Right atrium auricular region (tissue), 2 donors: ENCODE results near the gene GEMIN7. TPM values are rescaled to one million over a fixed set of nuclear protein-coding genes. Genes with fewer than 3 reads are reported as not detected.

Experiments used
- DNase-seq: peaks from one replicate; pipeline ENCODE4 v3.0.0-alpha.2; 2019; ENCODE audit warnings: low spot score
- H3K27ac ChIP-seq, 2 donors: fragments of 200-600 bp; sonication (generic); 1 replicate in 1 of 2; 2 replicates in 1 of 2; pipeline ENCODE4 v1.5.1; 2016 to 2019
- H3K27me3 ChIP-seq, 2 donors: fragments of 200-600 bp; sonication (generic); one replicate each; pipeline versions ENCODE4 v1.5.1 to v1.6.0; 2017 to 2019
- H3K36me3 ChIP-seq: fragments of 200-600 bp; sonication (generic); one replicate; pipeline ENCODE4 v1.5.1; 2016
- H3K4me1 ChIP-seq, 2 donors: fragments of 200-600 bp; sonication (generic); one replicate each; pipeline versions ENCODE4 v1.5.1 to v1.6.0; 2017 to 2019
- H3K4me3 ChIP-seq, 2 donors: fragments of 200-600 bp; sonication (generic); 1 replicate in 1 of 2; 2 replicates in 1 of 2; pipeline ENCODE4 v1.5.1; 2017 to 2019; ENCODE audit warnings: mild to moderate bottlenecking in 1 of 2, moderate library complexity in 1 of 2
- H3K9me3 ChIP-seq, 2 donors: fragments of 200-600 bp; sonication (generic); one replicate each; pipeline ENCODE4 v1.5.1; 2019
- total RNA-seq, 2 donors: library from RNA; depleted of rRNA; stranded (reverse); fragments of >200 nt; gene quantifications; one replicate each; pipeline ENCODE4 v1.1.0, GENCODE V29; 2016
- TF ChIP-seq, protein P1 (sequence below), 2 donors: fragments of 200-600 bp; sonication (generic); IDR thresholded peaks; one replicate each; pipeline ENCODE4 v1.5.1; 2019; ENCODE audit warnings: antibody characterized with exemption in 2 of 2

GEMIN7 gene
- total RNA-seq, 2 donors from 2014 or later: 11.3 to 20.0 TPM

GRCh38 chr19:45066921-45067661 lies 12.0 kb upstream of the GEMIN7 start:
- Histone ChIP-seq H3K9me3 (no peaks in the 10 kb centered on the region), H3K27ac (no peak overlapping the region), H3K4me3 (no peak overlapping the region), H3K27me3 (no peaks in the 10 kb centered on the region), H3K36me3 (peaks cover 91% of the 10 kb centered on the region), H3K4me1 (no peaks in the 10 kb centered on the region)
- no peak for DNase-seq
- TF ChIP-seq, protein P1, sequence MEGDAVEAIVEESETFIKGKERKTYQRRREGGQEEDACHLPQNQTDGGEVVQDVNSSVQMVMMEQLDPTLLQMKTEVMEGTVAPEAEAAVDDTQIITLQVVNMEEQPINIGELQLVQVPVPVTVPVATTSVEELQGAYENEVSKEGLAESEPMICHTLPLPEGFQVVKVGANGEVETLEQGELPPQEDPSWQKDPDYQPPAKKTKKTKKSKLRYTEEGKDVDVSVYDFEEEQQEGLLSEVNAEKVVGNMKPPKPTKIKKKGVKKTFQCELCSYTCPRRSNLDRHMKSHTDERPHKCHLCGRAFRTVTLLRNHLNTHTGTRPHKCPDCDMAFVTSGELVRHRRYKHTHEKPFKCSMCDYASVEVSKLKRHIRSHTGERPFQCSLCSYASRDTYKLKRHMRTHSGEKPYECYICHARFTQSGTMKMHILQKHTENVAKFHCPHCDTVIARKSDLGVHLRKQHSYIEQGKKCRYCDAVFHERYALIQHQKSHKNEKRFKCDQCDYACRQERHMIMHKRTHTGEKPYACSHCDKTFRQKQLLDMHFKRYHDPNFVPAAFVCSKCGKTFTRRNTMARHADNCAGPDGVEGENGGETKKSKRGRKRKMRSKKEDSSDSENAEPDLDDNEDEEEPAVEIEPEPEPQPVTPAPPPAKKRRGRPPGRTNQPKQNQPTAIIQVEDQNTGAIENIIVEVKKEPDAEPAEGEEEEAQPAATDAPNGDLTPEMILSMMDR (IDR thresholded peaks at IDR 0.05): no peak

DNA sequence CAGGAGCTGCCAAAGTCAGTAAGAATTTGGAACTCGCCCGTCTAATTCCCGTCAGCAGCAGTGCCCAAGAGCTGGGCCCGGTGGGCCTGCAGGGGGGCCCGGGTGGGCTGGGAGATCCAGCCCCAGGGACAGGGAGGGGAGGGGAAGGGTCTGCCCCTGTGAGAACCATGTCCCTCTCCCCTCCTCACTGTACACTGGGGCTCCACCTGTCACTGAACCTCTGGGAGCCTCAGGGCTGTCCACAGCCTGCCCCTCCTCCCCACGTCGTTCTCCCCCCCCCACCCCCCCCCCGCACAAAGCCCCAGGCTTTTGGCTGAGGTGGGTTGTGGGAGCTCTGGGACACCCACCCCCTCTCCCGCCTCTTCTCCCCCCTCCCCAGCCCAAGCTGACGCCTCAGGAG lies 11.0 kb upstream of the GEMIN7 start:
- TF ChIP-seq, protein P1 (IDR thresholded peaks at IDR 0.05): no peak
- H3K27ac ChIP-seq: no peak overlapping the region
- no peaks in the 10 kb centered on the region for H3K9me3 ChIP-seq
- no peaks in the 10 kb centered on the region for H3K27me3 ChIP-seq
- no peak overlapping the region for H3K4me3 ChIP-seq
- no peaks in the 10 kb centered on the region for H3K4me1 ChIP-seq
- no peak for DNase-seq
- peaks cover 82% of the 10 kb centered on the region for H3K36me3 ChIP-seq

GRCh38 chr19:45069056-45069455 lies 10.0 kb upstream of the GEMIN7 start:
- no peak overlapping the region for H3K4me3 ChIP-seq

GRCh38 chr19:45070214-45070613 lies 8.8 kb upstream of the GEMIN7 start:
- peaks cover 0 to 4% of the 10 kb centered on the region in 2 donors for H3K4me1 ChIP-seq
- no peak overlapping the region for H3K4me3 ChIP-seq
- no peak for DNase-seq
- no peaks in the 10 kb centered on the region for H3K9me3 ChIP-seq
- no peaks in the 10 kb centered on the region for H3K27me3 ChIP-seq
- peaks cover 62% of the 10 kb centered on the region for H3K36me3 ChIP-seq
- H3K27ac ChIP-seq: no peak overlapping the region
- TF ChIP-seq, protein P1 (IDR thresholded peaks at IDR 0.05): no peak

More at GRCh38 chr19:45069056-45069455, 10.0 kb upstream of the GEMIN7 start:
- no peaks in the 10 kb centered on the region for H3K27me3 ChIP-seq
- TF ChIP-seq, protein P1 (IDR thresholded peaks at IDR 0.05): no peak
- no peak overlapping the region for H3K27ac ChIP-seq
- no peaks in the 10 kb centered on the region for H3K9me3 ChIP-seq
- no peak for DNase-seq
- peaks cover 73% of the 10 kb centered on the region for H3K36me3 ChIP-seq
- H3K4me1 ChIP-seq: no peaks in the 10 kb centered on the region

GRCh38 chr19:45070861-45071544 lies 8.1 kb upstream of the GEMIN7 start:
- Histone ChIP-seq H3K4me3 (no peak overlapping the region), H3K9me3 (no peaks in the 10 kb centered on the region), H3K27ac (no peak overlapping the region), H3K27me3 (no peaks in the 10 kb centered on the region), H3K4me1 (peaks cover 0 to 12% of the 10 kb centered on the region in 2 donors), H3K36me3 (peaks cover 54% of the 10 kb centered on the region)
- no peak for DNase-seq
- TF ChIP-seq, protein P1 (IDR thresholded peaks at IDR 0.05): no peak
